Loucy (cell line): Measurements from ENCODE around the gene PTH1R.
A peak's percentile ranks its signal among the peaks of the same experiment; 100 is the strongest.

Experiments used
- H2AFZ ChIP-seq: fragments of 200-600 bp; sonication (generic); 2 replicates; pipeline ENCODE4 v1.6.0; 2016; ENCODE audit warnings: antibody characterized with exemption, mild to moderate bottlenecking, low read length, moderate library complexity
- H3F3A ChIP-seq: fragments of 200-600 bp; 2 replicates; pipeline ENCODE4 v1.6.0; 2016; ENCODE audit warnings: antibody characterized with exemption, low read depth, mild to moderate bottlenecking
- H3K27me3 ChIP-seq: fragments of 200-600 bp; sonication (generic); 2 replicates; pipeline ENCODE4 v1.6.1; 2014; ENCODE audit warnings: low read length, mild to moderate bottlenecking; ENCODE audit not compliant: insufficient read depth, poor library complexity, severe bottlenecking
- H3K36me3 ChIP-seq: fragments of 200-600 bp; sonication (generic); 2 replicates; pipeline ENCODE4 v1.6.1; 2016; ENCODE audit warnings: low read length; ENCODE audit not compliant: insufficient read depth
- H3K4me1 ChIP-seq: fragments of 200-600 bp; sonication (generic); 2 replicates; pipeline ENCODE4 v1.5.1; 2014; ENCODE audit warnings: low read length, mild to moderate bottlenecking; ENCODE audit not compliant: insufficient read depth, poor library complexity, severe bottlenecking
- H3K4me2 ChIP-seq: fragments of 200-600 bp; sonication (generic); 2 replicates; pipeline ENCODE4 v1.6.0; 2014; ENCODE audit warnings: antibody characterized with exemption, low read length, low read depth, mild to moderate bottlenecking; ENCODE audit not compliant: poor library complexity, severe bottlenecking
- H3K4me3 ChIP-seq: fragments of 200-600 bp; sonication (generic); 2 replicates; pipeline ENCODE4 v1.5.1; 2014; ENCODE audit warnings: low read length, mild to moderate bottlenecking, mixed read lengths; ENCODE audit not compliant: poor library complexity, severe bottlenecking
- H3K79me2 ChIP-seq: fragments of 200-600 bp; sonication (generic); 2 replicates; pipeline ENCODE4 v1.6.1; 2014; ENCODE audit warnings: low read length; ENCODE audit not compliant: insufficient read depth
- H3K9ac ChIP-seq: fragments of 200-600 bp; sonication (generic); 2 replicates; pipeline ENCODE4 v1.6.0; 2014; ENCODE audit warnings: mild to moderate bottlenecking, low read depth, low read length, moderate library complexity; ENCODE audit not compliant: poor library complexity, severe bottlenecking
- H3K9me2 ChIP-seq: fragments of 200-600 bp; sonication (generic); replicated peaks from 2 replicates; pipeline ENCODE4 v1.6.1; 2016; ENCODE audit warnings: low read depth, low read length, mixed read lengths
- H3K9me3 ChIP-seq: fragments of 200-600 bp; sonication (generic); 2 replicates; pipeline ENCODE4 v1.6.1; 2014; ENCODE audit warnings: mild to moderate bottlenecking, antibody characterized with exemption, low read length, low read depth; ENCODE audit not compliant: insufficient read depth
- H4K20me1 ChIP-seq: fragments of 200-600 bp; sonication (generic); 2 replicates; pipeline ENCODE4 v1.6.0; 2014; ENCODE audit warnings: antibody characterized with exemption, low read length, mild to moderate bottlenecking; ENCODE audit not compliant: insufficient read depth, poor library complexity, severe bottlenecking
- EZH2phosphoT487 ChIP-seq: fragments of 200-600 bp; IDR thresholded peaks from 2 replicates; pipeline ENCODE4 v1.6.1; 2018; ENCODE audit warnings: antibody characterized with exemption, mild to moderate bottlenecking, moderate library complexity, borderline replicate concordance
- TF ChIP-seq, protein P1 (sequence below): fragments of 200-600 bp; sonication (generic); conservative IDR thresholded peaks from 2 replicates; pipeline ENCODE4 v1.5.1; 2014; ENCODE audit warnings: mild to moderate bottlenecking, antibody characterized with exemption, low read length

Gene PTH1R

DNA sequence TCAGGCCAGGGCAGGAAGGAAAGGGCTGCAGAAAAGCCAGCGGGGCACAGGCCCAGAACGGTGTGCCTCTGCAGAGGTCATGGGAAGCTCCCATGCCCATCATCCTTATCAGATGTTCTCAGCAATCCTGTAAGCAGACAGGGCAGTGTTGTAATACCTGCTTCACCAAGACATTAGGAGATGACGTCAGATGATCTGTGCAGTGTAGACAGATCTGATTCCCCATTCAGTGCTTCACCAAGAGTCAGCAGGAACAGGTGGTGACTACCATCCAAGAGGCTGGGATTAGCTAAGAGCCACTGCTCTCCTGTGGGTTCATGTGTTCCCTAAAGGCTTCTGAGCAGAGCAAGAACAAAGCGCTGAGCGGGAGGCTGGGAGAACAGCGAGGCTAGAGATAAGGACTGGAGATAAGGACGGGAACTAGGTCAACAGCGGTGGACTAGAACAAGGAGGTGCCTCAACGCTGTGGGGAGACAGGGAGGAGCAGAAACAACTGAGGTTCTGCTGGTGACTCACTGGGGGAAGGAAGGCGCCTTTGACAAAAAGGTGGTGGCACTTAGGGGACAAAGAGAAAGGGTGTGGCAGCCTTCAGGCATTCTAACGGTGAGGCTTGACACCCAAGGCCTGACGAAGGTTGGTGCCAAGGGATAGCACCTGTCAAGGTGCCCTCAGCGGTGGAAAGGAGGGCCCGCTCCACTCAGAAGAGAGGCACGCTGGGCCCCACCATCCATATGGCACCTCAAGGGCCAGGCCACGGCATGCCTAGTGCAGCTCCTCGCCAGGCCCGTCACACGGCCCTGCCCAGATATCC is 70.7 kb downstream of the PTH1R start:
- peaks cover 20% of the 10 kb centered on the region; the same call in 1 of the 2 replicates for H3F3A ChIP-seq
- H3K4me1 ChIP-seq = peaks cover 70% of the 10 kb centered on the region
- H3K9ac ChIP-seq = peak overlapping the region; percentile 66
- TF ChIP-seq, protein P1, sequence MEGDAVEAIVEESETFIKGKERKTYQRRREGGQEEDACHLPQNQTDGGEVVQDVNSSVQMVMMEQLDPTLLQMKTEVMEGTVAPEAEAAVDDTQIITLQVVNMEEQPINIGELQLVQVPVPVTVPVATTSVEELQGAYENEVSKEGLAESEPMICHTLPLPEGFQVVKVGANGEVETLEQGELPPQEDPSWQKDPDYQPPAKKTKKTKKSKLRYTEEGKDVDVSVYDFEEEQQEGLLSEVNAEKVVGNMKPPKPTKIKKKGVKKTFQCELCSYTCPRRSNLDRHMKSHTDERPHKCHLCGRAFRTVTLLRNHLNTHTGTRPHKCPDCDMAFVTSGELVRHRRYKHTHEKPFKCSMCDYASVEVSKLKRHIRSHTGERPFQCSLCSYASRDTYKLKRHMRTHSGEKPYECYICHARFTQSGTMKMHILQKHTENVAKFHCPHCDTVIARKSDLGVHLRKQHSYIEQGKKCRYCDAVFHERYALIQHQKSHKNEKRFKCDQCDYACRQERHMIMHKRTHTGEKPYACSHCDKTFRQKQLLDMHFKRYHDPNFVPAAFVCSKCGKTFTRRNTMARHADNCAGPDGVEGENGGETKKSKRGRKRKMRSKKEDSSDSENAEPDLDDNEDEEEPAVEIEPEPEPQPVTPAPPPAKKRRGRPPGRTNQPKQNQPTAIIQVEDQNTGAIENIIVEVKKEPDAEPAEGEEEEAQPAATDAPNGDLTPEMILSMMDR = no peak
- TF ChIP-seq EZH2phosphoT487 = no peak
- no peaks in the 10 kb centered on the region for H3K27me3 ChIP-seq
- H3K9me2 ChIP-seq = no peaks in the 10 kb centered on the region
- H4K20me1 ChIP-seq = peaks cover 21% of the 10 kb centered on the region
- H3K4me2 ChIP-seq = peak overlapping the region; percentile 84
- H2AFZ ChIP-seq = no peak overlapping the region
- peak overlapping the region; percentile 50 for H3K4me3 ChIP-seq
- H3K36me3 ChIP-seq = peaks cover 13% of the 10 kb centered on the region
- H3K9me3 ChIP-seq = no peaks in the 10 kb centered on the region
- peaks cover 97% of the 10 kb centered on the region for H3K79me2 ChIP-seq

DNA sequence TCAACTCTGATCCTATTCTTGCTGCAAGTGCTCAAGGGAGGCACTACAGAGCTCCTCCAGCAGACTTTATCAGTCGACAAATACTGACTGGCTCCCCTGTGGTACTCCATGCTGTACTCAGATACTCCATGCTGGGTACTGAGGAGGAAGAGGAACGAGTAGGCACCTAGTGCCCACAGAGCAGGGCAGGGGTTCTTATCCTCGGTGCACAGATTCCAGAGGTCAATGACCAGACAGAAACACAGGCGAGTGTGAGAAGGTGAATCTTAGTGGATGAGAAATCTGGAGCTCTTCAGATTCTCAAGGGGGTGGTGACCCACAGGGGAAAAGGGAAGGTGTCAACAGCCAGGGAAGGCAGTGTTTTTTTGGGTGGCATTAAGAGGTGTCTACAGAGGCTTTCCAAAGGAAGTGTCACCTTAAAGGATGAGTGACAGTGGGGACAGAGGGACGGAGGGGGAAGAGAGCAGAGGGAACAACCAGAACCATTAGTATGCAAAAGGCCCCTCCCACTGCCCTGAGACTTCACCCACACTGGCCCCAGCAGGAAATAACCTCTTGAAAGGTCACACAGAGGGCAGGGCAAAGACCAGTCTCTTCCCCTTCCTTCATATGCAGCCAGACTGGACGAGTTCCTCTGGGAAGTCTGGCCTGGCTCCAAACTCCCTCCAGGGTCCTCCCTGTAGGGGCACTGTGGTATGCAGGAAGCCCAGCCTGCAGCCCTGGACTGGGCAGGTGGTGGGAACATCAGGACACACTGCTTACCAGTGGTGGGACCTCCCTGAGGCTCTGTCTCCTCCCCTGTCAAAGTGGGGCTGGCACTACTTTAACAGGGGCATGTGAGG is 71.5 kb downstream of the PTH1R start:
- peaks cover 75% of the 10 kb centered on the region for H3K4me1 ChIP-seq
- peaks cover 13% of the 10 kb centered on the region for H3K36me3 ChIP-seq
- H3K9me3 ChIP-seq = no peaks in the 10 kb centered on the region
- peak overlapping the region; percentile 66 for H3K9ac ChIP-seq
- H3K9me2 ChIP-seq = no peaks in the 10 kb centered on the region
- no peak overlapping the region for H2AFZ ChIP-seq
- H3K4me3 ChIP-seq = peak overlapping the region; percentile 50
- H3F3A ChIP-seq = peaks cover 20% of the 10 kb centered on the region; the same call in 1 of the 2 replicates
- H3K27me3 ChIP-seq = no peaks in the 10 kb centered on the region
- H4K20me1 ChIP-seq = peaks cover 23% of the 10 kb centered on the region
- TF ChIP-seq EZH2phosphoT487 = no peak
- TF ChIP-seq, protein P1 = no peak
- H3K79me2 ChIP-seq = peaks cover 95% of the 10 kb centered on the region
- peak overlapping the region; percentile 84 for H3K4me2 ChIP-seq

DNA sequence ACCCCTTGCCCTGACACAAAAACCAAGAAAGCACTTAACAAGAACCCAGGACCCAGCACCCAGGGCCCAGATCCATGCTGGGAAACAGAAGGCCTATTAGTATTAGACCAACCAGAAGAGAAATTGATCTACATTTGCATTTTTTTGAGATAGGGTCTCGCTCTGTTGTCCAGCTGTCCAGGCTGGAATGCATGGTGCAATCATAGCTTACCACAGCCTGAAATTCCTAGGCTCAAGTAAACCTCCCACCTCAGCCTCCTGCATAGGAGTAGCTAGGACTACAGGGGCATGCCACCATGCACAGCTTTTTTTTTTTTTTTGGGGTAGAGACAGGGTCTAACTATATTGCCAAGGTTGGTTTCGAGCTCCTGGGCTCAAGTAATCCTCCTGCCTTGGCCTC is 72.7 kb downstream of the PTH1R start:
- TF ChIP-seq, protein P1 = no peak
- TF ChIP-seq EZH2phosphoT487 = no peak
- Histone ChIP-seq H3K4me2 (peak overlapping the region; percentile 2), H3K9me2 (no peaks in the 10 kb centered on the region), H3K4me1 (peaks cover 86% of the 10 kb centered on the region), H3K9ac (no peak overlapping the region), H3F3A (peaks cover 20% of the 10 kb centered on the region; the same call in 1 of the 2 replicates), H4K20me1 (peaks cover 23% of the 10 kb centered on the region), H3K9me3 (no peaks in the 10 kb centered on the region), H3K27me3 (no peaks in the 10 kb centered on the region), H3K36me3 (peaks cover 13% of the 10 kb centered on the region), H2AFZ (no peak overlapping the region), H3K79me2 (peaks cover 95% of the 10 kb centered on the region), H3K4me3 (no peak overlapping the region)
